IMR-90 (cell line): ENCODE results near the gene CADM2. TPM values are rescaled to one million over a fixed set of nuclear protein-coding genes. Genes with fewer than 3 reads are reported as not detected.

ENCODE experiments used
- ATAC-seq: fragments of 200-7000 bp; cut with Tn5 transposase; 2 replicates; pipeline ENCODE4 v1.9.1; 2020; ENCODE audit warnings: low read depth, mild to moderate bottlenecking, moderate library complexity
- BruUV-seq: library from RNA; stranded (reverse); fragments of 400-500 nt; replicated peaks from 2 replicates; lab custom pipeline; 2021; lab: Mats Ljungman, UMichigan
- CTCF ChIA-PET: fragments of 300-600 bp; formaldehyde crosslinking; extraction: SDS; loops from one replicate; lab custom pipeline; 2021; ENCODE audit warnings: antibody characterized with exemption; lab: Yijun Ruan, JAX
- POLR2A ChIA-PET: fragments of 300-600 bp; sonication (Branson Sonifier 250); formaldehyde crosslinking; loops from one replicate; lab custom pipeline; 2022; ENCODE audit warnings: antibody characterized with exemption; ENCODE audit not compliant: unreplicated experiment; lab: Charles Lee
- DNase-seq: peaks from one replicate; pipeline ENCODE4 v3.0.0; 2013
- H2AFZ ChIP-seq: replicated peaks from 2 replicates; pipeline ENCODE3; 2013; ENCODE audit warnings: low read length, mild to moderate bottlenecking; ENCODE audit not compliant: poor library complexity
- H2AK5ac ChIP-seq: 2 replicates; pipeline ENCODE4 v1.6.1; 2013; ENCODE audit warnings: low read depth, low read length, inconsistent platforms
- H2AK9ac ChIP-seq: replicated peaks from 2 replicates; pipeline ENCODE3; 2013; ENCODE audit warnings: mild to moderate bottlenecking, low read depth, low read length, moderate library complexity; ENCODE audit not compliant: poor library complexity
- H2BK120ac ChIP-seq: 2 replicates; pipeline ENCODE4 v1.6.1; 2013; ENCODE audit warnings: low read depth, low read length, inconsistent platforms
- H2BK15ac ChIP-seq: 3 replicates; pipeline ENCODE4 v1.6.1; 2013; ENCODE audit warnings: low read depth, low read length, inconsistent platforms
- H2BK20ac ChIP-seq: 2 replicates; pipeline ENCODE4 v1.6.1; 2013; ENCODE audit warnings: low read depth, mild to moderate bottlenecking, inconsistent platforms, low read length, moderate library complexity
- H2BK5ac ChIP-seq: 2 replicates; pipeline ENCODE4 v1.6.1; 2013; ENCODE audit warnings: mild to moderate bottlenecking, low read depth, low read length, inconsistent platforms; ENCODE audit not compliant: poor library complexity, severe bottlenecking
- H3K14ac ChIP-seq: replicated peaks from 2 replicates; pipeline ENCODE4 v1.6.1; 2013; ENCODE audit warnings: low read depth, low read length, inconsistent platforms
- H3K18ac ChIP-seq: 2 replicates; pipeline ENCODE4 v1.6.1; 2013; ENCODE audit warnings: low read depth, low read length, control low read depth
- H3K23ac ChIP-seq: 2 replicates; pipeline ENCODE4 v1.6.1; 2013; ENCODE audit warnings: low read depth, low read length, inconsistent platforms
- H3K27ac ChIP-seq: 2 replicates; pipeline ENCODE4 v1.5.1; 2013; ENCODE audit warnings: mild to moderate bottlenecking, control low read depth, low read length; ENCODE audit not compliant: insufficient read depth
- H3K27me3 ChIP-seq: 2 replicates; pipeline ENCODE4 v1.6.1; 2013; ENCODE audit warnings: low read length; ENCODE audit not compliant: control insufficient read depth, insufficient read depth
- H3K36me3 ChIP-seq: 2 replicates; pipeline ENCODE4 v1.6.1; 2013; ENCODE audit warnings: low read length, mixed read lengths; ENCODE audit not compliant: control insufficient read depth, insufficient read depth
- H3K4ac ChIP-seq: 2 replicates; pipeline ENCODE4 v1.6.1; 2013; ENCODE audit warnings: low read depth, low read length, inconsistent platforms
- H3K4me1 ChIP-seq: 2 replicates; pipeline ENCODE4 v1.6.1; 2013; ENCODE audit warnings: low read length, mixed read lengths; ENCODE audit not compliant: control insufficient read depth, insufficient read depth
- H3K4me2 ChIP-seq: 2 replicates; pipeline ENCODE4 v1.6.1; 2013; ENCODE audit warnings: low read depth, mild to moderate bottlenecking, control low read depth, low read length, moderate library complexity
- H3K4me3 ChIP-seq: 2 replicates; pipeline ENCODE4 v1.5.1; 2013; ENCODE audit warnings: low read depth, mild to moderate bottlenecking, control low read depth, low read length, moderate library complexity; ENCODE audit not compliant: insufficient read depth
- H3K56ac ChIP-seq: 2 replicates; pipeline ENCODE4 v1.6.1; 2013; ENCODE audit warnings: low read length, inconsistent platforms; ENCODE audit not compliant: insufficient read depth; ENCODE audit errors: extremely low read depth
- H3K79me1 ChIP-seq, 2 experiments: 2 replicates each; pipeline ENCODE4 v1.6.1; 2013; ENCODE audit warnings: low read length in 2 of 2, inconsistent platforms in 1 of 2, low read depth in 1 of 2
- H3K9ac ChIP-seq: 2 replicates; pipeline ENCODE4 v1.6.1; 2013; ENCODE audit warnings: low read depth, low read length, control low read depth
- H3K9me1 ChIP-seq: 2 replicates; pipeline ENCODE4 v1.6.1; 2013; ENCODE audit warnings: low read length, inconsistent platforms; ENCODE audit not compliant: insufficient read depth
- H3K9me3 ChIP-seq: 2 replicates; pipeline ENCODE4 v1.6.1; 2013; ENCODE audit warnings: low read length; ENCODE audit not compliant: control insufficient read depth, insufficient read depth
- H4K20me1 ChIP-seq: 2 replicates; pipeline ENCODE4 v1.6.1; 2013; ENCODE audit warnings: low read length, inconsistent platforms; ENCODE audit not compliant: insufficient read depth
- H4K5ac ChIP-seq: 2 replicates; pipeline ENCODE4 v1.6.1; 2013; ENCODE audit warnings: mild to moderate bottlenecking, low read depth, low read length, control low read depth
- H4K8ac ChIP-seq, 2 experiments: 2 replicates each; pipeline ENCODE4 v1.6.1; 2013; ENCODE audit warnings: low read depth in 2 of 2, low read length in 2 of 2, control low read depth in 1 of 2, inconsistent platforms in 1 of 2
- H4K91ac ChIP-seq: 2 replicates; pipeline ENCODE4 v1.6.1; 2013; ENCODE audit warnings: low read depth, low read length, inconsistent platforms; ENCODE audit not compliant: insufficient read depth
- BHLHE40 ChIP-seq: fragments of 150-350 bp; IDR thresholded peaks from 2 replicates; pipeline ENCODE4 v1.6.1; 2016; ENCODE audit warnings: mild to moderate bottlenecking, low read depth, low read length
- CEBPB ChIP-seq: IDR thresholded peaks from 2 replicates; pipeline ENCODE4 v1.6.1; 2012; ENCODE audit warnings: low read depth, low read length, improper control_type of control experiment
- CTCF ChIP-seq: conservative IDR thresholded peaks from 2 replicates; pipeline ENCODE4 v1.5.1; 2012; ENCODE audit warnings: mild to moderate bottlenecking, low read depth, low read length, improper control_type of control experiment
- MAZ ChIP-seq: IDR thresholded peaks from 2 replicates; pipeline ENCODE4 v1.6.1; 2012; ENCODE audit warnings: low read depth, mild to moderate bottlenecking, low read length, improper control_type of control experiment, moderate library complexity, borderline replicate concordance
- MXI1 ChIP-seq: IDR thresholded peaks from 2 replicates; pipeline ENCODE4 v1.6.1; 2012; ENCODE audit warnings: low read depth, mild to moderate bottlenecking, low read length, moderate library complexity, borderline replicate concordance
- POLR2A ChIP-seq: IDR thresholded peaks from 2 replicates; pipeline ENCODE4 v1.6.1; 2012; ENCODE audit warnings: mild to moderate bottlenecking, low read depth, low read length
- RFX5 ChIP-seq: IDR thresholded peaks from 2 replicates; pipeline ENCODE4 v1.8.0; 2012; ENCODE audit warnings: low read depth, mild to moderate bottlenecking, low read length, moderate library complexity
- SMC3 ChIP-seq: fragments of 150-350 bp; IDR thresholded peaks from 2 replicates; pipeline ENCODE4 v1.6.1; 2016; ENCODE audit warnings: low read depth, mild to moderate bottlenecking, antibody characterized with exemption, low read length, moderate library complexity
- WGBS, 2 experiments: methylation state at CpG; one replicate each; pipeline versions ENCODE4 v1.1.5 to v1.1.7; 2013; ENCODE audit warnings: missing lambda C conversion rate in 2 of 2; ENCODE audit not compliant: insufficient read length in 1 of 2; ENCODE audit errors: extremely low coverage in 2 of 2; 5-methylcytosine and 5-hydroxymethylcytosine counted together
- dilution Hi-C: fragments of 300-500 bp; cut with HindIII; formaldehyde crosslinking; loops from one replicate; pipeline ENCODE4 v1.14.3; 2018; ENCODE audit warnings: low sequenced_read_pairs; ENCODE audit not compliant: unreplicated experiment
- in situ Hi-C: fragments of 300-500 bp; cut with MboI; formaldehyde crosslinking; loops from 3 replicates; pipeline ENCODE4 v1.14.3; 2019; ENCODE audit warnings: low sequenced_read_pairs, inconsistent platforms, mixed read lengths
- intact Hi-C: fragments of 100-400 bp; cut with micrococcal nuclease; formaldehyde crosslinking; loops from 2 replicates; pipeline ENCODE4 v1.10.0; 2022
- polyA plus RNA-seq, 3 experiments: library from polyadenylated mRNA; depleted of rRNA; stranded (reverse); fragments of >200 nt; gene quantifications; 2 replicates each; pipeline ENCODE4 v1.2.3, GENCODE V29; 2012; ENCODE audit warnings: low replicate concordance in 1 of 3
- total RNA-seq: library from RNA; depleted of rRNA; stranded (reverse); fragments of >200 nt; gene quantifications from 2 replicates; pipeline ENCODE4 v1.2.3, GENCODE V29; 2012
- TF ChIP-seq, protein P1 (sequence below): fragments of 150-350 bp; IDR thresholded peaks from 2 replicates; pipeline ENCODE4 v1.6.1; 2017; ENCODE audit warnings: mild to moderate bottlenecking, antibody characterized with exemption, low read length, low read depth

Gene CADM2
- total and polyA plus RNA-seq, 2 of the 4 experiments (the other 2 are of a cell fraction) = not detected

- Histone ChIP-seq H4K8ac (no peak overlapping the region), H2BK120ac (no peak overlapping the region), H3K4me2 (no peak overlapping the region), H3K79me1 (no peaks in the 10 kb centered on the region), H3K36me3 (no peaks in the 10 kb centered on the region), H3K4me3 (no peak overlapping the region), H3K27me3 (no peaks in the 10 kb centered on the region), H3K9me3 (no peaks in the 10 kb centered on the region), H4K5ac (no peak overlapping the region), H3K4ac (no peak overlapping the region), H2BK15ac (no peak overlapping the region), H3K18ac (no peak overlapping the region), H3K27ac (no peak overlapping the region), H2AK5ac (no peak overlapping the region), H2AFZ (no peak overlapping the region), H3K23ac (no peak overlapping the region), H4K91ac (no peak overlapping the region), H2AK9ac (no peak overlapping the region), H3K4me1 (no peaks in the 10 kb centered on the region), H3K9ac (no peak overlapping the region), H3K56ac (no peak overlapping the region), H3K9me1 (no peaks in the 10 kb centered on the region), H2BK5ac (no peak overlapping the region), H4K20me1 (no peaks in the 10 kb centered on the region), H3K14ac (no peak overlapping the region), H2BK20ac (no peak overlapping the region)
- dilution Hi-C loops = no loop called here
- POLR2A ChIA-PET = no interaction called here
- in situ Hi-C loops = no loop called here
- CTCF ChIA-PET = no interaction called here
- WGBS, 2 experiments = no CpG with 5 or more reads among the region's 4 CpGs
- TF ChIP-seq POLR2A = no peak
- TF ChIP-seq RFX5 = no peak
- TF ChIP-seq BHLHE40 = no peak
- TF ChIP-seq CEBPB = no peak
- no peak for TF ChIP-seq SMC3
- no peak for TF ChIP-seq MAZ
- no peak for TF ChIP-seq CTCF
- TF ChIP-seq, protein P1, sequence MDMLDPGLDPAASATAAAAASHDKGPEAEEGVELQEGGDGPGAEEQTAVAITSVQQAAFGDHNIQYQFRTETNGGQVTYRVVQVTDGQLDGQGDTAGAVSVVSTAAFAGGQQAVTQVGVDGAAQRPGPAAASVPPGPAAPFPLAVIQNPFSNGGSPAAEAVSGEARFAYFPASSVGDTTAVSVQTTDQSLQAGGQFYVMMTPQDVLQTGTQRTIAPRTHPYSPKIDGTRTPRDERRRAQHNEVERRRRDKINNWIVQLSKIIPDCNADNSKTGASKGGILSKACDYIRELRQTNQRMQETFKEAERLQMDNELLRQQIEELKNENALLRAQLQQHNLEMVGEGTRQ = no peak
- TF ChIP-seq MXI1 = no peak
- intact Hi-C loops = no loop called here
- ATAC-seq (no peak), DNase-seq (no peak)
- no TSS peak for BruUV-seq
Measured at GRCh38 chr3:85474241-85474640, 515.5 kb downstream of the CADM2 start.
